ENCODE results near the gene SH3D21.

Gene SH3D21

DNA sequence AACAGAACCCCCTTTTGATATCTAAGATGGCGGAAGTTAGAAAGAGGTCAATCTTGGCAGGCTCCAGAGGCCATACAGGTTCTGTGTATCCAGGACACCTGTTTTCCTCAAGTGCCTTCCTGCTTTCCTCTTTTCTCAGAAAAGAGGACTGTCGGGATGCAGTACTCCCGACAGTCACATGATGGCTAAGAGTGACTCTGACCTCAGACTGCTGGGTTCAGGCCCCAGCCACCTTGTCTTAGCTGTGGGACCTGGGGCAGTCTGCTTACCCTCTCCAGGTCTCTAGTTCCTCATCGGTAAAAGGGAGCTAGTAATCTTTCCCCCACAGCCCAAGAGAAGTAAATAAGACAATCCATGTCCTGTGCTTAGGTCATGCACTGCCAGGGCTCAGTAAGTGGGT is 49.6 kb downstream of the SH3D21 start:
- no peak for DNase-seq (ENCODE audit: low read depth in 1 of 2, low spot score in 1 of 2)
- no peak overlapping the region for H3K4me3 ChIP-seq (replicated peaks; ENCODE audit: insufficient read depth, low read length)
- TF ChIP-seq, protein P1, sequence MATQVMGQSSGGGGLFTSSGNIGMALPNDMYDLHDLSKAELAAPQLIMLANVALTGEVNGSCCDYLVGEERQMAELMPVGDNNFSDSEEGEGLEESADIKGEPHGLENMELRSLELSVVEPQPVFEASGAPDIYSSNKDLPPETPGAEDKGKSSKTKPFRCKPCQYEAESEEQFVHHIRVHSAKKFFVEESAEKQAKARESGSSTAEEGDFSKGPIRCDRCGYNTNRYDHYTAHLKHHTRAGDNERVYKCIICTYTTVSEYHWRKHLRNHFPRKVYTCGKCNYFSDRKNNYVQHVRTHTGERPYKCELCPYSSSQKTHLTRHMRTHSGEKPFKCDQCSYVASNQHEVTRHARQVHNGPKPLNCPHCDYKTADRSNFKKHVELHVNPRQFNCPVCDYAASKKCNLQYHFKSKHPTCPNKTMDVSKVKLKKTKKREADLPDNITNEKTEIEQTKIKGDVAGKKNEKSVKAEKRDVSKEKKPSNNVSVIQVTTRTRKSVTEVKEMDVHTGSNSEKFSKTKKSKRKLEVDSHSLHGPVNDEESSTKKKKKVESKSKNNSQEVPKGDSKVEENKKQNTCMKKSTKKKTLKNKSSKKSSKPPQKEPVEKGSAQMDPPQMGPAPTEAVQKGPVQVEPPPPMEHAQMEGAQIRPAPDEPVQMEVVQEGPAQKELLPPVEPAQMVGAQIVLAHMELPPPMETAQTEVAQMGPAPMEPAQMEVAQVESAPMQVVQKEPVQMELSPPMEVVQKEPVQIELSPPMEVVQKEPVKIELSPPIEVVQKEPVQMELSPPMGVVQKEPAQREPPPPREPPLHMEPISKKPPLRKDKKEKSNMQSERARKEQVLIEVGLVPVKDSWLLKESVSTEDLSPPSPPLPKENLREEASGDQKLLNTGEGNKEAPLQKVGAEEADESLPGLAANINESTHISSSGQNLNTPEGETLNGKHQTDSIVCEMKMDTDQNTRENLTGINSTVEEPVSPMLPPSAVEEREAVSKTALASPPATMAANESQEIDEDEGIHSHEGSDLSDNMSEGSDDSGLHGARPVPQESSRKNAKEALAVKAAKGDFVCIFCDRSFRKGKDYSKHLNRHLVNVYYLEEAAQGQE (IDR thresholded peaks at IDR 0.05; ENCODE audit: insufficient replicate concordance, low read depth): no peak
- TF ChIP-seq POLR2AphosphoS5 (IDR thresholded peaks at IDR 0.05; ENCODE audit: low read depth): no peak
- TF ChIP-seq, protein P2, sequence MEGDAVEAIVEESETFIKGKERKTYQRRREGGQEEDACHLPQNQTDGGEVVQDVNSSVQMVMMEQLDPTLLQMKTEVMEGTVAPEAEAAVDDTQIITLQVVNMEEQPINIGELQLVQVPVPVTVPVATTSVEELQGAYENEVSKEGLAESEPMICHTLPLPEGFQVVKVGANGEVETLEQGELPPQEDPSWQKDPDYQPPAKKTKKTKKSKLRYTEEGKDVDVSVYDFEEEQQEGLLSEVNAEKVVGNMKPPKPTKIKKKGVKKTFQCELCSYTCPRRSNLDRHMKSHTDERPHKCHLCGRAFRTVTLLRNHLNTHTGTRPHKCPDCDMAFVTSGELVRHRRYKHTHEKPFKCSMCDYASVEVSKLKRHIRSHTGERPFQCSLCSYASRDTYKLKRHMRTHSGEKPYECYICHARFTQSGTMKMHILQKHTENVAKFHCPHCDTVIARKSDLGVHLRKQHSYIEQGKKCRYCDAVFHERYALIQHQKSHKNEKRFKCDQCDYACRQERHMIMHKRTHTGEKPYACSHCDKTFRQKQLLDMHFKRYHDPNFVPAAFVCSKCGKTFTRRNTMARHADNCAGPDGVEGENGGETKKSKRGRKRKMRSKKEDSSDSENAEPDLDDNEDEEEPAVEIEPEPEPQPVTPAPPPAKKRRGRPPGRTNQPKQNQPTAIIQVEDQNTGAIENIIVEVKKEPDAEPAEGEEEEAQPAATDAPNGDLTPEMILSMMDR (IDR thresholded peaks at IDR 0.05; ENCODE audit: insufficient read depth, low read length): no peak
- TF ChIP-seq SPI1 (IDR thresholded peaks at IDR 0.05; ENCODE audit: borderline replicate concordance, low read depth): no peak
- TF ChIP-seq GABPA (IDR thresholded peaks at IDR 0.05; ENCODE audit: low read depth): no peak
- no peak overlapping the region for H3K27ac ChIP-seq (replicated peaks)
- no peaks in the 10 kb centered on the region for H3K27me3 ChIP-seq (ENCODE audit: insufficient read depth, poor library complexity, severe bottlenecking)

DNA sequence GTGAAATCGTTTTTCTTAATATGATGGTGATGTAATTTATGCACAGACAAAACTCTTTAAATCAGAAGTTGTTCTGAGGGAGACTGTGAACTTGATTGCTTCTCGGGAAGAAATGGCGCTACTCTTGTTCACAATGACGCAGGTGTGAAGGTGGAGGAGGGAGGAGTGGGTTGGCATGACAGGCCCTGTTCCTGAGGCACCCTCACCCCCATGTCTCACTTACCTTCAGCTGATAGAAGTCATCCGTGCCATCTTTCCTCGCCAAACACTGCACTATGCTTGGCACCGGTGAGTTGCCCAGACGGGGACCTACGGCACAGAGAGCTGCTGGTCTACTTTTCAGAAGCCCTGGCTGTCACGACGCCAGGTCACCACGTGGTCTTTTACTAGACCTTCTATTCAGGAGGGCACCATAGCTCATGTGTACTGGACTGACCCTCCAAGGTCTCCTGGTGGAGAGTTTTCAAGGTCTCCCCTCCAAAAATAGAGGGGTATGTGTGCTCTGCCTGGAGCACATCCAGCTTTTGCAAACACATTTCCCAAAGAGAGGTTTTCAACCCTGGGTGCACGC is 52.4 kb downstream of the SH3D21 start:
- Histone ChIP-seq H3K27me3 (ENCODE audit: insufficient read depth, poor library complexity, severe bottlenecking) (no peaks in the 10 kb centered on the region), H3K4me3 (replicated peaks; ENCODE audit: insufficient read depth, low read length) (no peak overlapping the region), H3K27ac (replicated peaks) (no peak overlapping the region)
- DNase-seq (ENCODE audit: low read depth in 1 of 2, low spot score in 1 of 2): no peak
- TF ChIP-seq, protein P1 (IDR thresholded peaks at IDR 0.05; ENCODE audit: insufficient replicate concordance, low read depth): no peak
- TF ChIP-seq SPI1 (IDR thresholded peaks at IDR 0.05; ENCODE audit: borderline replicate concordance, low read depth) (no peak), POLR2AphosphoS5 (IDR thresholded peaks at IDR 0.05; ENCODE audit: low read depth) (no peak), GABPA (IDR thresholded peaks at IDR 0.05; ENCODE audit: low read depth) (no peak)

DNA sequence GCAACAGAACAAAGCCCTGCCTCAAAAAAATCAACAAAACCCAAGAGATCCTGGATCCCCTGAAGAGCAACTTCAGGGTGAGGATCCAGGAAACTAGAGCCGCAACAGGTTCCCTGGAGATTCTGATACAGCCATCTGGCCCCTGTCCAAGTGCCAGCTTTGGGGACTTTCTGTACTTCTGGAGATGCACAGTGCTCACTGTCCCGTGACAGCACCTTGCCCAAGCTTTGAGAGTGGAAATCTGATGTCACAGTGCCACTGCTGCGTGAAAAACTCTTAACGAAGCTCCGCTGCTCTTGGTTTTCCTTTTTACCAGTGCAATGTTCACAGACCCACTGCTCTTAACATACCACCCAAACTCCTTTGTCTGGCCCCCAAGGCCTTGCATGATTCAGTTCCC is 53.2 kb downstream of the SH3D21 start:
- TF ChIP-seq GABPA (IDR thresholded peaks at IDR 0.05; ENCODE audit: low read depth) (no peak), POLR2AphosphoS5 (IDR thresholded peaks at IDR 0.05; ENCODE audit: low read depth) (no peak), SPI1 (IDR thresholded peaks at IDR 0.05; ENCODE audit: borderline replicate concordance, low read depth) (no peak)
- TF ChIP-seq, protein P2 (IDR thresholded peaks at IDR 0.05; ENCODE audit: insufficient read depth, low read length): no peak
- TF ChIP-seq, protein P1 (IDR thresholded peaks at IDR 0.05; ENCODE audit: insufficient replicate concordance, low read depth): no peak
- no peak overlapping the region for H3K27ac ChIP-seq (replicated peaks)
- H3K4me3 ChIP-seq (replicated peaks; ENCODE audit: insufficient read depth, low read length): no peak overlapping the region
- no peaks in the 10 kb centered on the region for H3K27me3 ChIP-seq (ENCODE audit: insufficient read depth, poor library complexity, severe bottlenecking)
- DNase-seq (ENCODE audit: low read depth in 1 of 2, low spot score in 1 of 2): no peak

All from HL-60 (cell line).